ENCODE data around the gene TLCD3B. TPM values are rescaled to one million over a fixed set of nuclear protein-coding genes. Genes with fewer than 3 reads are reported as not detected.
"Not testable (repeated sequence)": the region's sequence is repeated elsewhere in the genome, so short reads cannot be mapped to it uniquely, and the experiment has no call there.

Gene TLCD3B
- total RNA-seq, 1 experiment from 2014 or later, result 0.90 TPM

DNA sequence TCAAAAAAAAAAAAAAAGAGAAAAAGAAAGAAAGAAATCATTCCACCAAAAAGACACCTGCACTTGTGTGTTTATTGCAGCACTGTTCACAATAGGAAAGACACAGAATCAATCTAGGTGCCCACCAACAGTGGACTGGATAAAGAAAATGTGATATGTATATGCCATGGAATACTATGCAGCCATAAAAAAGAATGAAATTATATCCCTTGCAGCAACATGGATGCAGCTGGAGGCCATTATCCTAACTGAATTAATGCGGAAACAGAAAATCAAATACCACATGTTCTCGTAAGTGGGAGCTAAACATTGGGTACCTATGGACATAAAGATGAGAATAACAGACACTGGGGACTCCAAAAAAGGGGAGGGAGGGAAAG, 13.8 kb downstream of the TLCD3B start:
- H3K4me1 Mint-ChIP-seq (ENCODE audit: low read depth, unreplicated experiment), result peaks cover 9% of the 10 kb centered on the region
- CTCF ChIA-PET, result interaction anchor here (0.6 kb wide), 1 partner anchor 1708 kb away, joined by 6 read pairs; no protein-coding TSS in a partner anchor
- H3K36me3 Mint-ChIP-seq (ENCODE audit: insufficient read depth, unreplicated experiment), result peaks cover 9% of the 10 kb centered on the region
- no TSS peak for BruUV-seq (replicated peaks)
- no peak overlapping the region for H3K27ac Mint-ChIP-seq (ENCODE audit: unreplicated experiment)
- no peak overlapping the region for H3K4me3 Mint-ChIP-seq (ENCODE audit: low read depth, unreplicated experiment)
- intact Hi-C loops (cut with micrococcal nuclease; ENCODE audit: unreplicated experiment), result no loop called here
- H3K27me3 Mint-ChIP-seq (ENCODE audit: unreplicated experiment), result peaks cover 2% of the 10 kb centered on the region
- no peaks in the 10 kb centered on the region for H3K9me3 Mint-ChIP-seq (ENCODE audit: low read depth, unreplicated experiment)
- TF ChIP-seq, protein P1, sequence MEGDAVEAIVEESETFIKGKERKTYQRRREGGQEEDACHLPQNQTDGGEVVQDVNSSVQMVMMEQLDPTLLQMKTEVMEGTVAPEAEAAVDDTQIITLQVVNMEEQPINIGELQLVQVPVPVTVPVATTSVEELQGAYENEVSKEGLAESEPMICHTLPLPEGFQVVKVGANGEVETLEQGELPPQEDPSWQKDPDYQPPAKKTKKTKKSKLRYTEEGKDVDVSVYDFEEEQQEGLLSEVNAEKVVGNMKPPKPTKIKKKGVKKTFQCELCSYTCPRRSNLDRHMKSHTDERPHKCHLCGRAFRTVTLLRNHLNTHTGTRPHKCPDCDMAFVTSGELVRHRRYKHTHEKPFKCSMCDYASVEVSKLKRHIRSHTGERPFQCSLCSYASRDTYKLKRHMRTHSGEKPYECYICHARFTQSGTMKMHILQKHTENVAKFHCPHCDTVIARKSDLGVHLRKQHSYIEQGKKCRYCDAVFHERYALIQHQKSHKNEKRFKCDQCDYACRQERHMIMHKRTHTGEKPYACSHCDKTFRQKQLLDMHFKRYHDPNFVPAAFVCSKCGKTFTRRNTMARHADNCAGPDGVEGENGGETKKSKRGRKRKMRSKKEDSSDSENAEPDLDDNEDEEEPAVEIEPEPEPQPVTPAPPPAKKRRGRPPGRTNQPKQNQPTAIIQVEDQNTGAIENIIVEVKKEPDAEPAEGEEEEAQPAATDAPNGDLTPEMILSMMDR (IDR thresholded peaks at IDR 0.05; ENCODE audit: unreplicated experiment), result no peak
- DNase-seq, result no peak

DNA sequence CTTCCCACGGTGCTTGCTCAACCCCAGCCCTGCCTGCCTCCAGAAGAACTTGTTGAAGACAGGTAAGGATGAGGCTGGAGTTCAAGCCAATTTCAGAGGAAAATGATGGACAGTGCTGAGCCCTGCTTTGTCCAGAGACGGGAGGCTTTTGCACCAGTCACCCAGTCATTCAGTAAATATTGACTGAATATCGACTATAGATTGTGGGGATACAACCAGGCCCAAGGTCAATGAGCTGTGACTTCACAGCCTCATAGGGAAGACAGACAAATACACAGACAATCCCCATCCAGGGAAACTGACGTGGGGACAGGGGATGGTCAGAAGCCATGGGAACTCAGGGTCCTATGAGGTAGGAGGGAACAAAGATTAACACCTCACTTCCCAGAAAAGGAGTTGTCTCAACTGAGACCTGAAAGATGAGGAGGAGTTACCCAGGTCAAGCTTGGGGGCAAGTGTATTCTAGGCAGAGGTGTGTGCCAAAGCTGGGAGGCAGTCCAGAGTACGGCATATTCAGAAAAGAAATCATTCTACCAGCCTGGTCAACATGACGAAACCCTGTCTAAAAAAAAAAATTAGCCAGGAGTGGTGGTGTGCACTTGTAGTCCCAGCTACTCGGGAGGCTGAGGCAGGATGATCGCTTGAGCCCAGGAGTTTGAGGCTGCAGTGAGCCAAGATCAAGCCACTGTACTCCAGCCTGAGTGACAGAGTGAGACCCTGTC, 14.4 kb downstream of the TLCD3B start:
- Mint-ChIP-seq H3K9me3 (ENCODE audit: low read depth, unreplicated experiment) (no peaks in the 10 kb centered on the region), H3K4me3 (ENCODE audit: low read depth, unreplicated experiment) (no peak overlapping the region), H3K4me1 (ENCODE audit: low read depth, unreplicated experiment) (peaks cover 14% of the 10 kb centered on the region), H3K27me3 (ENCODE audit: unreplicated experiment) (peaks cover 7% of the 10 kb centered on the region), H3K27ac (ENCODE audit: unreplicated experiment) (no peak overlapping the region), H3K36me3 (ENCODE audit: insufficient read depth, unreplicated experiment) (peaks cover 14% of the 10 kb centered on the region)
- CTCF ChIA-PET, result interaction anchor here (0.6 kb wide), 1 partner anchor 1708 kb away, joined by 6 read pairs; no protein-coding TSS in a partner anchor
- TF ChIP-seq, protein P1 (IDR thresholded peaks at IDR 0.05; ENCODE audit: unreplicated experiment), result no peak
- no TSS peak for BruUV-seq (replicated peaks)
- no peak for DNase-seq
- intact Hi-C loops (cut with micrococcal nuclease; ENCODE audit: unreplicated experiment), result no loop called here

DNA sequence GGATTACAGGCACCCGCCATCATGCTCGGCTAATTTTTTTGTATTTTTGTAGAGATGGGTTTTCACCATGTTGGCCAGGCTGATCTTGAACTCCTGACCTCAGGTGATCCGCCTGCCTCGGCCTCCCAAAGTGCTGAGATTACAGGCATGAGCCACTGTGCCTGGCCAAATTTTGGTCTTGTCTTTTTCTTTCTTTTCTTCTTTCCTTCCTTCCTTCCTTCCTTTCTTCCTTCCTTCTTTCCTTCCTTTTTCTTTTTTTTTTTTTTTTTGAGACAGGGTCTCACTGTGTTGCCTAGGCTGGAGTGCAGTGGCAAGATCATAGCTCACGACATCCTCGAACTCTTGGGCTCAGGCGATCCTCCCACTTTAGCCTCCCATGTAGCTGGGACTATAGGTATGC, 15.6 kb downstream of the TLCD3B start:
- H3K4me3 Mint-ChIP-seq (ENCODE audit: low read depth, unreplicated experiment); BruUV-seq (replicated peaks); H3K9me3 Mint-ChIP-seq (ENCODE audit: low read depth, unreplicated experiment); intact Hi-C loops (cut with micrococcal nuclease; ENCODE audit: unreplicated experiment); H3K27ac Mint-ChIP-seq (ENCODE audit: unreplicated experiment); DNase-seq; H3K4me1 Mint-ChIP-seq (ENCODE audit: low read depth, unreplicated experiment): not testable (repeated sequence)
- peaks cover 17% of the 10 kb centered on the region for H3K27me3 Mint-ChIP-seq (ENCODE audit: unreplicated experiment)
- H3K36me3 Mint-ChIP-seq (ENCODE audit: insufficient read depth, unreplicated experiment), result peaks cover 18% of the 10 kb centered on the region
- CTCF ChIA-PET, result interaction anchor here (0.6 kb wide), 1 partner anchor 42 kb away, joined by 3 read pairs; the partner anchor contains the start of gene TAOK2

DNA sequence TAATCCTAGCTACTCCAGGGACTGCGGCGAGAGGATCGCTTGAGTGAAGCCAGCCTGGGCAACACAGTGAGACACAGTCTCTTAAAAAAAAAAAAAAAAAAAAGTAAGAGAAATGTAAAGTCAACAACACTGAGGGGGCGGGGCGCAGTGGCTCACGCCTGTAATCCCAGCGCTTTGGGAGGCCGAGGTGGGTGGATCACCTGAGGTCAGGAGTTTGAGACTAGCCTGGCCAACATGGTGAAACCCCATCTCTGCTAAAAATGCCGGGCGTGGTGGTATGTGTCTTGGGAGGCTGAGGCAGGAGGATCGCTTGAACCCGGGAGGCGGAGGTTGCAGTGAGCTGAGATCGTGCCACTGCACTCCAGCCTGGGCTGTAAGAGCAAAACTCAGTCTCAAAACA, 18.5 kb downstream of the TLCD3B start:
- BruUV-seq (replicated peaks); intact Hi-C loops (cut with micrococcal nuclease; ENCODE audit: unreplicated experiment); H3K4me3 Mint-ChIP-seq (ENCODE audit: low read depth, unreplicated experiment); DNase-seq; H3K4me1 Mint-ChIP-seq (ENCODE audit: low read depth, unreplicated experiment); H3K9me3 Mint-ChIP-seq (ENCODE audit: low read depth, unreplicated experiment); H3K27ac Mint-ChIP-seq (ENCODE audit: unreplicated experiment): not testable (repeated sequence)
- CTCF ChIA-PET, result interaction anchor here (0.5 kb wide), 1 partner anchor 329 kb away, joined by 3 read pairs; no protein-coding TSS in a partner anchor
- peaks cover 24% of the 10 kb centered on the region for H3K27me3 Mint-ChIP-seq (ENCODE audit: unreplicated experiment)
- peaks cover 43% of the 10 kb centered on the region for H3K36me3 Mint-ChIP-seq (ENCODE audit: insufficient read depth, unreplicated experiment)

DNA sequence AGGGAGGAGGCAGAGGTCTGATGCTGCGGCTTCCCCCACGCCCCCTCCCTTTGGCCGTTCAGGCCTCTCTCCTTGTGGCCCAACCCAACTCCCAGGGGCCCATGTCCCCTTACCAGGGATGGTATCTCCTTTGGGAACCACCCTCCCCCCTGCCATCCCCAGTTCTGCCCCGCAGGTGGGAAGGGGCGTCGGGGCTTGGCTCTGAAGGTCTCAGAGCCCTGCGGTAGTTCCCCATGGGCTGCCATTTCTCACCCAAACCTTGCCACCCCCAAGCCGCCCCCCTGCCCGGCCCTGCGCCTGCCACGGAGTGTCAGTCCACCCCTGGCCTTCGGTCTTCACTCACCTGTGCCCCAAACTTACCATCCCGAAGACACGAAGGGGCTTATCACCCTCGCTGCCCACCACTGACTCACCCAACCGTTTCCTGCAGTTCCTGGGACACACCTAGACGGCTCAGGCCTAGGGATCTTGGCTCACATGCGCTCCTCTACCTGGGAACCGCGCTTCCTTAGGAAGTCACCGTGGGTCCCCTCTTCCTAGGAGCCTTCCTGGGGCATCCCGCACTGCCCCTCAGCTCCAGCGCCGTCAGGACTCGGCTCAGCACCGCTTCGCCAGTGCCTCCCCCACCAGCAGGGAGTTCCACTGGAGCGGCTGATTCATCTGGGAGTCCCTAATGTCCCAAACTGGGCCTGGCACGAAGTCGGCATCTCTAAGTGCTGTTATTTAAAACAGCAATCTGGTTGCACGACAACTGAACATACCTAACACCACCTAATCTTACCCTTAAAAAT, 19.2 kb downstream of the TLCD3B start:
- H3K9me3 Mint-ChIP-seq (ENCODE audit: low read depth, unreplicated experiment), result no peaks in the 10 kb centered on the region

More for the DNA sequence above, 19.2 kb downstream of the TLCD3B start:
- TF ChIP-seq, protein P1 (IDR thresholded peaks at IDR 0.05; ENCODE audit: unreplicated experiment), result no peak
- peaks cover 24% of the 10 kb centered on the region for H3K27me3 Mint-ChIP-seq (ENCODE audit: unreplicated experiment)
- peak overlapping the region; percentile 75 for H3K4me3 Mint-ChIP-seq (ENCODE audit: low read depth, unreplicated experiment)
- CTCF ChIA-PET, result interaction anchor here (0.5 to 0.7 kb wide), 2 partner anchors 328 to 335 kb away, joined by 3 read pairs; no protein-coding TSS in a partner anchor
- peaks cover 49% of the 10 kb centered on the region for H3K36me3 Mint-ChIP-seq (ENCODE audit: insufficient read depth, unreplicated experiment)
- peaks cover 7% of the 10 kb centered on the region for H3K4me1 Mint-ChIP-seq (ENCODE audit: low read depth, unreplicated experiment)
- no TSS peak for BruUV-seq (replicated peaks)
- H3K27ac Mint-ChIP-seq (ENCODE audit: unreplicated experiment), result peak overlapping the region; percentile 74
- intact Hi-C loops (cut with micrococcal nuclease; ENCODE audit: unreplicated experiment), result no loop called here
- no peak for DNase-seq

Measured in Calu3 (cell line).